ENCODE data around the gene GRB10.

GRCh38 chr7:50791938-50792341 is 9.2 kb upstream of the GRB10 start:
- TF ChIP-seq CTCF (IDR thresholded peaks at IDR 0.05) = no peak
- TF ChIP-seq POLR2A (IDR thresholded peaks at IDR 0.05) = no peak

Data from Peyer's patch (tissue), 4 donors.